Lung (tissue), 12 donors: ENCODE results near the gene GPS2. TPM values are rescaled to one million over a fixed set of nuclear protein-coding genes. Genes with fewer than 3 reads are reported as not detected.

ENCODE experiments used
- ATAC-seq: fragments of 200-7000 bp; cut with Tn5 transposase; one replicate; pipeline ENCODE4 v1.9.1; 2020; ENCODE audit warnings: moderate number of reproducible peaks; ENCODE audit not compliant: insufficient read depth, low FRiP score
- DNase-seq, 3 donors: peaks; one replicate each; pipeline ENCODE4 v3.0.0-alpha.2; 2013 to 2017
- H3K27ac ChIP-seq, 2 donors: one replicate each; pipeline ENCODE4 v1.5.1; 2013; ENCODE audit warnings: mild to moderate bottlenecking in 2 of 2, moderate library complexity in 2 of 2, control low read depth in 1 of 2, inconsistent platforms in 1 of 2, low read depth in 1 of 2, low read length in 1 of 2
- H3K27me3 ChIP-seq, 3 donors: one replicate each; pipeline ENCODE4 v1.5.1; 2013; ENCODE audit warnings: low read length in 2 of 3; ENCODE audit not compliant: control insufficient read depth in 3 of 3, insufficient read depth in 3 of 3
- H3K36me3 ChIP-seq, 4 donors: one replicate each; pipeline ENCODE4 v1.5.1; 2013; ENCODE audit warnings: low read length in 4 of 4, mild to moderate bottlenecking in 1 of 4, moderate library complexity in 1 of 4; ENCODE audit not compliant: control insufficient read depth in 4 of 4, insufficient read depth in 4 of 4
- H3K4me1 ChIP-seq, 5 donors: one replicate each; pipeline ENCODE4 v1.5.1; 2013; ENCODE audit warnings: low read length in 5 of 5, mild to moderate bottlenecking in 2 of 5, moderate library complexity in 1 of 5; ENCODE audit not compliant: control insufficient read depth in 5 of 5, insufficient read depth in 5 of 5
- H3K4me3 ChIP-seq: one replicate; pipeline ENCODE4 v1.5.1; 2013; ENCODE audit warnings: mild to moderate bottlenecking, control low read depth, moderate library complexity
- H3K9ac ChIP-seq, 2 donors: one replicate each; pipeline ENCODE4 v1.5.1; 2013; ENCODE audit warnings: low read length in 2 of 2, control low read depth in 1 of 2; ENCODE audit not compliant: insufficient read depth in 1 of 2
- H3K9me3 ChIP-seq, 4 donors: one replicate each; pipeline ENCODE4 v1.5.1; 2013; ENCODE audit warnings: low read length in 3 of 4, mild to moderate bottlenecking in 1 of 4, moderate library complexity in 1 of 4; ENCODE audit not compliant: control insufficient read depth in 4 of 4, insufficient read depth in 3 of 4
- CTCF ChIP-seq: IDR thresholded peaks from 2 replicates; pipeline ENCODE4 v1.5.1; 2012; ENCODE audit warnings: mild to moderate bottlenecking; ENCODE audit errors: control extremely low read depth, extremely low read depth
- WGBS, 2 donors: extraction: QIAGEN DNeasy Blood & Tissue Kit; methylation state at CpG; one replicate each; pipeline ENCODE4 v1.1.7; 2013; 5-methylcytosine and 5-hydroxymethylcytosine counted together
- polyA plus RNA-seq, 2 donors: library from polyadenylated mRNA; stranded (reverse); fragments of 200-250 nt; gene quantifications; one replicate each; pipeline ENCODE4 v1.2.1, GENCODE V29; 2013
- total RNA-seq, 2 donors: library from RNA; depleted of rRNA in 1 of 2; stranded (reverse); fragments of >200 nt in 1 of 2; gene quantifications; one replicate each; pipeline ENCODE4 v1.2.1, GENCODE V29; 2014 to 2021
- donor health status: control.
- donor health status: control.
- donor health status: Bipolar disorder and iron deficiency.
- donor health status: healthy.
- donor health status: DM: yes; HTN: yes; CAD: no.

The GPS2 gene
- total and polyA plus RNA-seq, 4 donors: 23.8 to 71.6 (median 62.8) TPM

- no peak for TF ChIP-seq CTCF
- H3K9ac ChIP-seq: no peak overlapping the region
- H3K4me3 ChIP-seq: no peak overlapping the region
- no peak for DNase-seq
- H3K9me3 ChIP-seq: peaks cover 0 to 2% (median 0%) of the 10 kb centered on the region in 4 donors
- H3K36me3 ChIP-seq: peaks cover 17 to 50% (median 42%) of the 10 kb centered on the region in 4 donors
- no peak for ATAC-seq
- no peak overlapping the region for H3K27ac ChIP-seq
- WGBS, 2 donors: 89 to 91% methylated on average over 7 of the region's 7 CpGs
- H3K27me3 ChIP-seq: no peaks in the 10 kb centered on the region
- peaks cover 6 to 25% (median 19%) of the 10 kb centered on the region in 5 donors for H3K4me1 ChIP-seq
Observed at GRCh38 chr17:7313088-7313889, 1.9 kb downstream of the GPS2 start.

GRCh38 chr17:7312432-7313087 is 2.6 kb downstream of the GPS2 start:
- 83% methylated on average over 7 of the region's 7 CpGs for WGBS, 2 donors
- Histone ChIP-seq H3K27me3 (no peaks in the 10 kb centered on the region), H3K9ac (no peak overlapping the region), H3K4me3 (no peak overlapping the region), H3K27ac (no peak overlapping the region), H3K9me3 (peaks cover 0 to 2% (median 0%) of the 10 kb centered on the region in 4 donors), H3K36me3 (peaks cover 17 to 43% (median 41%) of the 10 kb centered on the region in 4 donors), H3K4me1 (peaks cover 6 to 26% (median 19%) of the 10 kb centered on the region in 5 donors)
- ATAC-seq (no peak), DNase-seq (no peak)
- TF ChIP-seq CTCF: no peak

GRCh38 chr17:7311110-7311705 is 4.0 kb downstream of the GPS2 start:
- Histone ChIP-seq H3K4me3 (no peak overlapping the region), H3K27me3 (no peaks in the 10 kb centered on the region), H3K9me3 (peaks cover 0 to 2% (median 0%) of the 10 kb centered on the region in 4 donors), H3K9ac (no peak overlapping the region), H3K27ac (no peak overlapping the region), H3K4me1 (peaks cover 6 to 26% (median 19%) of the 10 kb centered on the region in 5 donors), H3K36me3 (peaks cover 17 to 39% (median 37%) of the 10 kb centered on the region in 4 donors)
- no peak for TF ChIP-seq CTCF
- WGBS, 2 donors: 88 to 91% methylated on average over 7 of the region's 7 CpGs
- ATAC-seq (no peak), DNase-seq (no peak)
